HCEC 1CT (cell line): Measurements from ENCODE around the gene REL.

Experiments used
- DNase-seq: peaks from one replicate; pipeline ENCODE4 v3.0.0-alpha.2; 2017

REL gene

DNA sequence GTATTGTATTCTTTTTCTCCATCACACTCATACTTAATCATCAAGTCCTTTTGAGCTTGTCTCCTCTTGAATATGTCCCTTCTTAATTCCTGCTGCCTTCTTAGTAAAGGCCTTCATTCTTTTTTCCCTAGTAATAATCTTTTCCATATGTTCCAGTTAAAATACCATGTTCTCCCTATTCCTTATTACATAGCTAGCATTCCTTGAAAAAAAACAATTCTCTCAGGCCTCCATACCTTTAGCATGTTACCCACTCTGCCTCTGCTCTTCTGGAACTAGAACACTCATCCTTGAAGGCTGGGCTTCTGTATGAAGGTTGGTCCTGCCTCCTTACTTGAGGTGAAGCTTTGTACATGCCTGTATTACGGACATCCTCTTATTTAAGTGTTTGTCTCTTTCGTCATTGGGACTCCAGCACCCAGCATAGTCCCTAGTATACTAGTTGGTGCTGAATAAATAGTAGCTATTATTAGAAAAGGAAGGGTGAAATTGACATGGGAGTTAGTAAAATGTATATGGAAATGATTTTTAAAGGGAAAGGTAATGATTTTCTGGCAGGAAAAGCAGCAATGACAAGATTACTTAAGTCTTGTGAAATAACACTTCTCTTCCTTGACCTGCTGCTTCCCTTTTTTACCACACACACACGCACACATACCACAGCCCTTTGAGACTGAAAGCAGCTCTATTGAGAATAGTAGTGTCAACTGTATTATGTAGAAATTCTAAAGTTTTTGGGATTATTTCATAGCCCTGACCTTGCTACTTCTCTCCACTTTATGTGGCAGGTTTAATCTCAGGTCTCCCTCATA is 45.6 kb downstream of the REL start:
- DNase-seq = no peak

DNA sequence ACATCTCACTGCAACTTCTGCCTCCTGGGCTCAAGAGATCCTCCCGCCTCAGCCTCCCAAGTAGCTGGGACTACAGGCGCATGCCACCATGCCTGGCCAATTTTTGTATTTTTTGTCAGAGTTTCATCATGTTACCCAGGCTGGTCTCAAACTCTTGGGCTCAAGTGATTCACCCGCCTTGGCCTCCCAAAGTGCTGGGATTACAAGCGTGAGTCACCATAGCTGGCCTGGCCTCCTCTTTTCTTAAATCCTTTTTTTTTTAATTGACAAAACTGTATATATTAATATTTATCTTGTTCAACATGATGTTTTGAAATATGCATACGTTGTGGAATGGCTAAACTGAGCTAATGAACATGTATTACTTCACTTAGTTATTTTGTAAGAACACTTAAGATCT is 50.7 kb downstream of the REL start:
- peak; percentile 39 for DNase-seq

DNA sequence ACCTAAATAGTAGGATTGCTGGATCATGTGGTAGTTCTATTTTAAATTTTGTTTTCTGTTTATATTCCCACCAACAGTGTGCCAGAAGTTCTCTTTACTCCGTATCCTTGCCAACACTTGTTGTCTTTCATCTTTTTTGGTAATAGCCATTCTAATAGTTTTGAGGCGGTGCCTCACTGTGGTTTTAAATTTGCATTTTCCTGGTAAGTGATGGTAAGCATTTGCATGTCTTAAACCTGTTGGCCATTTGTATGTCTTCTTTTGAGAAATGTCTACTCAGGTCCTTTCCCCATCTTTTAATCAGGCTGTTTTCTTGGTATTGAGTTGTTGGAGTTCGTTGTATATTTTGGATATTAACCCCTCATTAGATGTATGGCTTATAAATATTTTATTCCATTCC is 51.6 kb downstream of the REL start:
- no peak for DNase-seq

DNA sequence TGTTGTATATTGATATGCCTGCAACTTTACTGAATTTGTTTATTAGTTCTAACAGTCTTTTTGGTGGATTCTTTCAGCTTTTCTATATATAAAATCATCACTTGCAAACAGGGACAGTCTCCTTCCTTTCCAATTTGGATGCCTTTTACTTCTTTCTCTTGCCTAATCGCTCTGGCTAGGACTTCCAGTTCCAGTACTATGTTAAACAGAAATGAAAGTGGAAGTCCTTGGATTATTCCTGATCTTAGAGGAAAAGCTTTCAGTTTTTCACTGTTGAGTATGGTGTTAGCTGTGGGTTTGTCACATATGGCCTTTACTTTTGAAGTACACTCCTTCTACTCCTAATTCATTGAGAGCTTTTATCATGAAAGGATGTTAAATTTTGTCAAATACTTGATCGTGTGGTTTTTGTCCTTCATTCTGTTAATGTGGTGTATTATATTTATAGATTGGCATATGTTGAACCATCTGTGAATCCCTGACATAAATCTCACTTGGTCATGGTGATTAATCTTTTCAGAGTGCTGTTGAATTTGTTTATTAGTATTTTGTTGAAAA is 52.9 kb downstream of the REL start:
- peak; percentile 7 for DNase-seq

DNA sequence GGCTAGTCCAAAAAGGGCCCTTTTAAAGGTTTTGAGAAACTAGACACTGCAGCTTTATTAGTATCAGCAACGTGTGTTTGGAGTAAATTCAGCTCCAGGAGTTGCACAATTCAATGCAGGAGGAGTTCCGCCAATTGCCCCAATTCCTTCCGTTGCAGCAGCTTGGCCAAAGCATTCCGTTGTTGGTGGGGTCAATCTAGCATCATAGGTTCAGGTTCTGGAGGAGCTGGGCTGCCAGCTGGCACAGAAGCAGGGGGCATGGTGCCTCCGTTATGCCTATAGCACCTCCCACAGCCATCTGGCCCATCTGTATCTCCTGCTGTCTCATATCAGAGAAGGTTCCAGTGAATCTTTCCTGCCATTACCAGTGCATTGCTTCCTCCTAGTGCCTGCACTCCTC is 55.4 kb downstream of the REL start:
- no peak for DNase-seq

DNA sequence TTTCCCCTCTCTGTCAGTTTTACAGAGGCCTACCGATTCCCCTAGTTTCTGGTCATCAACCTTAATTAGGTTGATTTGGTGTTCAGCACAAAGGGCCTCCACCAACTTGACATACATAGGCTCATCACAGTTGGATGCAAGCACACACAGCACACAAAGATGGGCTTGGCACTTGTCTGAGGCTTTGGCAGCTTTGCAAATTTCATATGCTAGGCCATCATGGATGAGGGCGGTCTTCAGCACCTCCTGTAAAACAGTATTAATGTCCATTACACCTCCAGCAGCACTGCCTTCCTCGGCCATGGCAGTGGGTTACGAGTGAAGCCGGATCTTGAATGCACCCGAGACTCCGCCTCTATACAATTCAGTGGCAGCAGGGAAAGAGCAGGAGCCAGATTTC is 56.9 kb downstream of the REL start:
- DNase-seq = no peak

DNA sequence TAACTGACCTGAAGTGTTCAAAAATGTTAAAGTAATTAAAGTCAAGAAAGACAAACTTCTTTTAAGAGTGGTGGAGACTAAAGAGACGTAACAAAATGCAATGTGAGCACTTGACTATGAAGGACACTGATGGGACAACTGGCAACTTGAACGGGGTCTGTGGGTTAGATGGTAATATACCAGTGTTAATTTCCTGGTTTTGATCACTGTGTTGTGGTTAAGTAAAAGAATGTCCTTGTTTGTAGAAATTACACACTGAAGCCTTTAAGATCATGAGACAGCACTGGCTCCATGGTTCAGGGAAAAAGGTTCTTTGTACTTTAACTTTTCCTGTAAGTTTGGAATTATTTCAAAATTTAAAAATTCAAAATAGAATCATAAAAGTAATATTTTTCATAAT is 58.2 kb downstream of the REL start:
- DNase-seq = no peak

DNA sequence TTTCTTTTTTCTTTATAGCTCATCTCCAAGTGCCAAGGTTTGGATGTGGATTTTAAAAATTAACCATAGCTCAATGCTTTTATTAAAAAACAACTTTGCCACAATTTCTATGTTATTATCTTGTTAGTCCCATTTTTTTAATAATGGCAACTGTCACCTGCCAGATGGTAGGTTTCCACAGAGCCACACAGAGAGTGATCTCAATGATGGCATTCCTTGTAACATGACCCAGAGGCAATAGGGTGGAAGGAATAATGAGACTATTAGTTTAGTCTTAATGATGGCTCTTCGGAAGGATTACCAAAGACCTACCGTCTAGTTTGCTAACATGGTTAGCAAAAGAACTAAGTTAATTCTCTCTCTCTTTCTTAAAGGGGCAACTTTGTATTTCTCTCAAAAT is 64.0 kb downstream of the REL start:
- DNase-seq = no peak

DNA sequence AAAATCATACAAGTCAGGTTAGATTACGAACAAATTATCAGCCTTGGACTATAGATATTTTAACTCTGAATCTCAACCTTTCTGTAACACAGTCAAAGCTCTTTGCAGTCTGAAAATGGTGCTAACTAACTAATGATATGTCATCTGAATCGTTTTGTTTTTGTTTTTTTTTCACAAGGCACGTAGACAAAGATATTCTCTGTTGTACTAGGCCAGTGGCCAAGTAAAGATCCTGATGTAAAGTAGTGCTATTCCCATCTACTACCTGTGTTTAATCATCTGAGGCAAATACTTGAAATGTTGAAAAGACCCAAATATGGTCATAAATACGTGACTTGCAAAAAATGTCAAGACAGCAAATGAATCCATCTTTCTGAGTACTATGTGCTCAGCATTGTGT is 65.7 kb downstream of the REL start:
- DNase-seq = no peak

DNA sequence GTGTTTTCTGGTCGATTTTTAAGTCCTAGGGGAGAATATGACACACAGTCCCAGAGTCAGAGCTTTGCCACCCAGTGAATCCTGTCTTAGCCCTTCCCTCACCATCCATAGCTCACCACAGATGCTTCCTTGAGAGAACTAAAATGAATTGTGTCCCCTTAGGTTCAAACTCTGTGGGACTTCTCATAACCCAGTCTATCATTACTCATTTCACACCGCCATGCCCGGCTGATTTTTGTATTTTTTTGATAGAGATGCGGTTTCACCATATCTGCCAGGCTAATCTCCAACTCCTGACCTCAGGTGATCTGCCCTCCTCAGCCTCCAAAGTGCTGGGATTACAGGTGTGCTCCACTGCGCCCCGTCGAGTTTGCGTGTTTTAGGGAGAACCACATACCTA is 66.8 kb downstream of the REL start:
- no peak for DNase-seq

DNA sequence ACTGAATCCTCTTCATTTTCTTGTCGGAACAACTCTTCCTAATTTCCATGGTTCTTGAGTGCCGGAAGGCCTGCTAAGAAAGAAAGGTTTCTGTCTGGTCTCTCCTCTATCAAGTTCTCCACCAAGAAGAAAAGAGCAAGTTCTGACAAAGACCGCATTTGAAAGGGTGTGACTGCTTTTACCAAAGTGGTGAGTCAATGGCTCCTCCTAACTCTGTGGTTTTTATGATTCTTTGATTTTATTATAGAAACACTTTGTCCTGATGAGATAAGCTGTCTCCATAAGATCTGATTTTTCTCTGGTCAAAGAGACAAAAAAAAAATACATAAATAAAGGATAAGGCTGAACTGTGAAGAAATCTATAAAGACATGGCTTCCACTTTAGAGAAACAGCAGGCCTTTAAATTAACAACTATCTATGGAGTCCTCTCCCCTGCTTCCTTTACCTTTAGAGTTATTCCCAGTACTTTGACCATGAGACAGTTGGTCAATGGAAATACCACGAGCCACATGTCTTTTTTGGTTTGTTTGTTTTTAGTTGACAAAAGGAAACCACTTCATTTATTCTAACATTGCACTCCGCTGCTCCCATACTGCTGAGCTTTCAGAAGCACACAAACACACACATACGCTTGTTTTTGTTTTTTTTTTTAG is 67.7 kb downstream of the REL start:
- no peak for DNase-seq

DNA sequence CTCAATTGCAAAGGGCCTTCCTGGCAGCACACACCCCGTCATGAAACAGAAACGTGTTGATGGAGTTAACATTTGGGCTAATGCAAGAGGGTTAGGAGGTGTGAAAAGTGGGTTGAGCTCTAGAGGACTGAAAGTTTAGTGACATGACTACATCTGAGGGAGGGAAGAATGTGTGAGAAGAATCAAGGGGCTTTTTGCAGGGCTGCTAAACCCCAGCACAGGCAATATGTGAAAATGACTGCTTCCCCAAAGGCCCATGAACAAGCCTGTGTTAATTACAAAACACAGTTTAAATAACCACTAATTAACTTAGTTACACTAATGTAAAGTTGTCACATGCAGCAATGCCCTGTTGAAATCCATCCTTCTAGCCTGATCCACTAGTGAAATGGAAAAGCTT is 72.8 kb downstream of the REL start:
- no peak for DNase-seq

DNA sequence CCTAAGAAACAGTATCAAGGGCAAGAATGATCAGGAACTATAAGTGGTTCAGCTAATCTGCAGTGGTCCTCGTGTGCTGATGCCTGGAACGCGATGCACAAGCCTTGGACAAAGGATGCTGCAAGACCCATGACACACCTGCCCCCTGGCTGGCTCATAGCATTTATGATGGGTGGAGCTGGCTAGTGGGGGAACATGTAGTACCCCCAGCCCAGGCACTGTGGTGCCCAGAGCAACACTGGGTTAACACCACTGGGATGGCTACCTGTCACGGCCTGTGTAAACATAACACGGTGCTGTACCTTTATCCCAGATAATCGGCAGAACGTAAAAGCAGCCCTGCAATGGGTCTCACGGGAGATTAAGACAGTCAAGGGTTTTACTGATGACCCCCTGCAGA is 75.8 kb downstream of the REL start:
- no peak for DNase-seq

DNA sequence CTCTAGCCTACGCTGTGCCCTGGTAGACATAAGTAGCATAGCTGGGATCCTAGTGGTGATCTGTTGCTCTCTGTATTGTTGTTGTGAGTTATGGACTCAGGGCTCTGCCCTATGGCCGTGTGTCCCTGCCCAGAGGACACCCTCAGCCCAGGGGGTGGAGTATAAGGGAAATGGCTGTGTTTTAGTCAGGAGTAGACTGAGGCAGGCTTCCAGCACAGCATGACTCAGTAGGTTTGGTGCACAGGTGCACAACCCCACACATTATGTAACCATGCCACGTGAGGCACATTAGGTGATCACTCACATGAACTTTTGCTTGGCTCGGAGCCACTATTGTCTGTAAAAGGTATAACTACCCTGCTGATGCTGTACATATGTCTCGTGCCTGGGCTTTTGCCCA is 76.3 kb downstream of the REL start:
- no peak for DNase-seq

DNA sequence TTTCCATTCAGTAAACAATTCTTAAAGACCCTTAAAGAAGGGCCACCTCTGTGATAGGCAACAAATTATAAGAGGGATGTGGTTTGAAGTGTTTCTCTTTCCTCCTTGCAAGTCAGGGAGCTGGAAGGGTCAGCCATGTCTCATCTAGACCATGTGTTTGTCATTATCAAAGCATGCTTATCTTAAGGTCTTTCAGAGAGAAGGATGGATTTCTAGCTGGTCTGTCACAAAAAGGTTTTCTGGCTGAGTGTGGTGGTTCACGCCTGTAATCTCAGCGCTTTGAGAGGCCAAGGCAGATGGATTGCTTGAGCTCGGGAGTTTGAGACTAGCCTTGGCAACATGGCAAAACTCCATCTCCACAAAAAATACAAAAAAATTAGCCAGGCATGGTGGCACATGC is 77.0 kb downstream of the REL start:
- DNase-seq = peak; percentile 11

DNA sequence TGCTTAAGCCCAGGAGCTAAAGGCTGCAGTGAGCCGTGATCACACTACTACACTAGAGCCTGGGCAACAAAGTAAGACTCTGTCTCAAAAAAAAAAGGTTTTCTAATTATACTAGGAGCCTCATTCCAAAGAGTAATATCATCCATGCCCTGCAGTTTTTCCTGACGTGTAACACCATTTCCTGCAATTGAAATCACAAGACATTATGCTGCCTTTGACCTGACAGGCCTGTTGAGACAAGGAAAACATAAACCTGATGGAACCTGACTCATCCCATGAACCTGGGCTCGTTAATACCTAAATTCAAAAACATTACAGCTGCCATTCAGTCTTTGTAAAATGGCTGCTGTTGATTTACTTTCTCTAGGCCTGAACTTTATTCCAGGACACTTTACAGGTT is 77.4 kb downstream of the REL start:
- DNase-seq = peak; percentile 62

DNA sequence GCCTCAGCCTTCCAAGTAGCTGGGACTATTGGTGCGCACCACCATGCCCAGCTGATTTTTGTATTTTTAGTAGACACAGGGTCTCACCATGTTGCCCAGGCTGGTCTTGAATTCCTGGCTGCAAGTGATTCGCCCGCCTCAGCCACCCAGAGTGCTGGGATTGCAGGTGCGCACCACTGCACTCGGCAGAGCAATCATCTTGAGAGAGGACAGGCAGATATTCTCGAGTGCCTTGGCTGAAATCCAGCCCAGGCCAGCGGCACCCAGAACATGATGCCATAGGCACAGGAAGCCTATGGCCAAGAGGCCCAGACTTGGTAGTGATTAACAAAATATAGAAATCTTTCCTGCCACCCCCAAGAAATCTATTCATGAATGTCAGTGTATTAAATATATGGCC is 78.1 kb downstream of the REL start:
- no peak for DNase-seq

DNA sequence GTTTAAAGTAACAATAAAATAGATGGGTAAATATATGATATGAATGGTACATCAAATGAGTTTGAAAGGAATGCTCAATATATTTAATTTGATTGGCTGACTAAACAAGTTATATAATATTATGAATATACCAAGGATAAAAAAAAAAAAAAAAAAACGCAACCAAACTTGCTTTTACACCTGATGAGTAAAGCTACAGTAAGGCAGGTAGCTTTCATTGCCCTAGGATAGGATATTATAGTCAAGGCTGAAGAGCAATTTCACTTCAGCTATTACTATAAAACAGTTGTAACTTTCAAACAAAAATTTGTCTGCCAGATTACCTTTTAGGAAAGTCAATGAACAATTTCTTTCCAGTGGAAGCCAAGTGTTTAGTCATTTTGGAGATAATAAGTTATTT is 79.3 kb downstream of the REL start:
- no peak for DNase-seq

DNA sequence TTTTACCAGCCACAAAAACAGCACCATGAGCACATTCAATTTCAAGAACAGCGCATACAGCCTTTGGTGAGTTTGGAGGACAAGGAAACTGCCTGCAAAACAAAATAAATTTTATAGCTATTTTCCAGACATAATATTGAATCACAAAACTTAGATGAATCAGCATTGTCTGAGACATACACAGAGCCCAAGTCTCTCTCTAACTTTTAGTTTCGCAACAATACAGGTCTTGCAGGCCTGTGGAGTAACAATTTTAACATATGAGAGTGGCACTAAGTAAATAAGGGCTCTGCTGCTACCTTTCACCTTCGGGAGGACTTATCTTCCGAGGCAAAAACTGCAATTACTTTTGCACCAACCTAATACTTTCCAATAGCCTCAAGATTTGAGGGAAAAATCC is 80.1 kb downstream of the REL start:
- DNase-seq = peak; percentile 62

DNA sequence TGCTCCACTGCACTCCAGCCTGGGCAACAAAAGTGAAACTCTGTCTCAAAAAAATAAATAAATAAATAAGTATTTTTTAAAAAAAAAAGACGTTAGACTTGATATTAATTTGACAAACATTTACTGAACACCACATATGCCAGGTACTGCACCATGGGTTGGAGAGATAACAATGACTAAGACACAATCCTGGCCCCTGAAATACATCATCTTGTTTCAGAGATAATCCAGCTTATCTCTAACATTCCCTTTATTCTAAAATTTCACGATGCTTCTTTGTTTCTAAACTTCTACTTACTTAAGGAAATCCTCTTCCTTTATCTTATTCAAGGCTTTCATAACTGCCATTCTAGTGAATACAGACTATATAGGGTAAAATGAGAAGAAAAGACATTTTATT is 81.2 kb downstream of the REL start:
- DNase-seq = no peak

DNA sequence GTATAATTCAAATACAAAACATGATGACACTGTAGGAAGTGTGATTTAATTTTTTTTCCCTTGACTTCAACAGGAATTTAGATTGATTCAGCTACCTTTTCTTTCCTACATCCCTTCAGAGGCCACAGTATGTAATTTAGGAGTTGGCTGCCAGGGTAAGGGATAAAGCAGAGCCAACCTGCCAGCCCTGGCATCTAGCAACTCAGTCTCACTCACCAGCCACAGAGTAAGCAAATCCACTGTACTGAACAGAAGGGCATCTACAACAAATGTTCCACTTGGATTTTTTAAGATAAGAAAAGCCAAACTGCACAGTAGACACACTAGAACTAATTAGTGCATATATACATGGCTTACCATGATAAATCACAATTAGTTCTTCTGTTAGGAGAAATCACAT is 81.8 kb downstream of the REL start:
- no peak for DNase-seq

DNA sequence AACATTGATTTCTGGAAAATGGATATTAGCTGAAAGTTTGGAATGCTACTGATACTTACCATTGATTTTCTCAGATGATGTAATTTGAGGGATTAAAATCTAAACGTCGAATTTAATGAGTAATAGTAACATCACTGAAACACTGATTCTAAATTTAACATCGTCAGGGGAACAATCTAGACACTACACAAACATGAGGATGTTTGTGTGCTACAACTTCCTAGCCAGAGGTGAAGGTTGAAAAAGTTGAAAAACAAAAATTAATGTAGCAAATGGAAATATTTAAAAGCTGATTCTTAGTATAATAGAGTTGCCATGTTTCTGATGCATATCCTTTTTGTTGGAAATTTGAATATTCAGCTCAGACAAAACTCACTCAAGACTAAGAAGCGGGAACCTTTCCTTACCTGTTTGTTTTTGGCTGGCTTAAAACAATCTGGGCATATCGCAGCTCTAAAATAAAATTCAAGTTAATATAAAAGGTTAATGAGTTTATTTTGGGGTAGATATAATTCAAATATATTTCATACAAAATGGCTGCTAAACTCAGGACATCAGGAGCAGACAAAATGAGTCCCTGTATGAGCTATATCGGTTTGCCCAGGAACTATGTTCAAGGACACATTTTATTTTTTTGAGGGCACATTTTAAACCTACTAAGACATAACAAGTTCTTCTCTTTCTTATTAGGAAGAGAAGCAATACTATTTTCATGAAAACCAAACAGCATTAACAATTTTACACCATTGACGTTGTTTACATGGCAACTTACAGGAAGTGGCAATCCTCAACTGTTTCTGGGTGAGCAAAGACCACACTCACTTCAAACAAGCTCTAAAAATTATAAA is 83.5 kb downstream of the REL start:
- no peak for DNase-seq

DNA sequence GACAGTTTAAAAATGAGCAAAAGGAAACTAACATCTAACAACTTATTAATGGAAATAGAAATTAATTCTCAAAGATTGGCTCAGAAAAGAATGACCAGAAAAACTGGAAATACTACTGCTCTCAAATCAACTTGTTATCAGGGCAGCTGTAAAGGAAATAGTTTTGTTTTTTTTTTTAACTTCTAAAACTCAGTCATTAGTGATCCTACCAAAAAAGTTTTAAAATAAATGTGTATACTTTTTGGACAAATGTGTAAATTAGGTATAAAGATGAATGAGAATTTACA is 84.1 kb downstream of the REL start:
- no peak for DNase-seq
